ENCODE results near the gene NR3C2. TPM values are rescaled to one million over a fixed set of nuclear protein-coding genes. Genes with fewer than 3 reads are reported as not detected.

The NR3C2 gene
- total RNA-seq, 1 donor from 2014 or later, result 11.5 TPM

DNA sequence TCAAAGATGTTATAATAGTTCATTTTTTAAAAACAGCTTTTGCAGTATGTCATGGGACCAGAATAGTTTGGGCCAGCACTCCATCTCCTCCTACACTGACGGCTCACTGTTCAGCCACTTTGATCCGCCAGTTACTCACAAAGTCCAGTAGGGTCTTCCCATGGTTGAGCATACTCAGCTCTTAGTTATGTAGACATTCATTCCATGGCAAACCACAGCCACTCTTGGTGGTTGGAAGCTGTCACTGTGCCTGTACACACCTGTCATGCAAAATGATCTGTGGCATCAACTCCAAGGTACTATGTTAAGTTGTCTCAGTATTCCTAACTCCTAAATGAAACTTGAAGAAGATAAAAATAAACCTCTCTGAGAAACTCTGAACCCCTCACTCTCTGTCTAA lies 127.2 kb downstream of the NR3C2 start:
- Mint-ChIP-seq H3K9me3 (no peaks in the 10 kb centered on the region), H3K27me3 (no peaks in the 10 kb centered on the region)
- no peak for DNase-seq (ENCODE audit: extremely low spot score, unreplicated experiment)

DNA sequence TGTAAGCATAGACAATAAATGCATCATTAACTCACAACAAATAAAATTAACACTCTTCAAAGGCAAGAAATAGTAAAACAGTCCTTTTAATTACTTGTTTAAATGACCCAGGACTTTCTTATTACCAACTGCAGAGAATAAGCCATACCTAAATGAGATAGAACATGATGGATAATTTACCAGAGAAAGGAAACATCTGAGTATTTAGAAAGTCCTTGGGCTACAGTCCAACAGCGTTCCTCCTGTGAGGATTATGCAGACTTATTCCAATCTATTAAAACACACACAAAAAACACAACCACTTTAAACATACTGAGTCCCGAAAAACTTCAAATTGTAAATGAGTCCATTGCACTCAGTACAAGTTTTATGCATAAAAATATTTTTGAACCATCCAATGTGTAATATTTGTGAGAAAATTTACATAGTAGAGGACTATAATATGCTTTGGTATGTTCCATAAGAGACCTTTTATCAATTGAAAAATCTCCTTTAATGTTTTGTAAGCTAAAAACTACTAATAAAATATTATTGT lies 129.2 kb downstream of the NR3C2 start:
- no peak overlapping the region for H3K27ac Mint-ChIP-seq
- H3K4me1 Mint-ChIP-seq (ENCODE audit: unreplicated experiment), result no peaks in the 10 kb centered on the region
- DNase-seq (ENCODE audit: extremely low spot score, unreplicated experiment), result no peak
- H3K9me3 Mint-ChIP-seq, result no peaks in the 10 kb centered on the region
- no peaks in the 10 kb centered on the region for H3K27me3 Mint-ChIP-seq
- H3K4me3 Mint-ChIP-seq, result no peak overlapping the region
- no peaks in the 10 kb centered on the region for H3K36me3 Mint-ChIP-seq
- TF ChIP-seq CTCF (conservative IDR thresholded peaks at IDR 0.05), result no peak

More for the DNA sequence above, 127.2 kb downstream of the NR3C2 start:
- H3K4me3 Mint-ChIP-seq, result no peak overlapping the region
- no peak for TF ChIP-seq CTCF (conservative IDR thresholded peaks at IDR 0.05)
- no peak overlapping the region for H3K27ac Mint-ChIP-seq
- no peaks in the 10 kb centered on the region for H3K4me1 Mint-ChIP-seq (ENCODE audit: unreplicated experiment)
- no peaks in the 10 kb centered on the region for H3K36me3 Mint-ChIP-seq

DNA sequence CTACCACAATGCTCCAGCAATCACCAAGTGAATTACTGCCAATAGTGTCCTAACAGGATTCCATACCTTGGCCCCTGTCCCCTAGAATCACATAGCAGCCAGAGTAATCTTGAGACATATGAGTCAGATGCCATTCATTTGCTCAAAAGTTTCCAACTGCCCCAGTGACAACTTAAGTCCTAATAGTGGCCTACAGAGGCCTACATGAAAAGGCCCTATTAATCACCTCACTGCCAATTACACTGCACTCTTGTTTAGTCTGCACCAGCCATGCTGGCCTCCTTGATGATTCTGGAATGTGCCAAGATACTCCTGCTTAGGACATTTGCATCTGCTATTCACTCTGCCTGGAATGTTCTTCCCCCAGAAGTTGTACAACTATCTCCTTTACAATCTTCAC lies 130.7 kb downstream of the NR3C2 start:
- no peak for DNase-seq (ENCODE audit: extremely low spot score, unreplicated experiment)

GRCh38 chr4:148310756-148311155 lies 131.5 kb downstream of the NR3C2 start:
- no peaks in the 10 kb centered on the region for H3K4me1 Mint-ChIP-seq (ENCODE audit: unreplicated experiment)

More for the DNA sequence above, 130.7 kb downstream of the NR3C2 start:
- H3K27ac Mint-ChIP-seq, result no peak overlapping the region
- no peaks in the 10 kb centered on the region for H3K36me3 Mint-ChIP-seq
- H3K4me1 Mint-ChIP-seq (ENCODE audit: unreplicated experiment), result no peaks in the 10 kb centered on the region
- no peak overlapping the region for H3K4me3 Mint-ChIP-seq
- H3K9me3 Mint-ChIP-seq, result no peaks in the 10 kb centered on the region
- no peaks in the 10 kb centered on the region for H3K27me3 Mint-ChIP-seq
- TF ChIP-seq CTCF (conservative IDR thresholded peaks at IDR 0.05), result no peak

GRCh38 chr4:148305751-148306150 lies 136.5 kb downstream of the NR3C2 start:
- no peak for TF ChIP-seq CTCF (conservative IDR thresholded peaks at IDR 0.05)
- no peak for DNase-seq (ENCODE audit: extremely low spot score, unreplicated experiment)
- H3K9me3 Mint-ChIP-seq, result no peaks in the 10 kb centered on the region

More at GRCh38 chr4:148310756-148311155, 131.5 kb downstream of the NR3C2 start:
- Mint-ChIP-seq H3K36me3 (no peaks in the 10 kb centered on the region), H3K9me3 (no peaks in the 10 kb centered on the region), H3K27ac (no peak overlapping the region), H3K4me3 (no peak overlapping the region), H3K27me3 (no peaks in the 10 kb centered on the region)
- no peak for TF ChIP-seq CTCF (conservative IDR thresholded peaks at IDR 0.05)
- no peak for DNase-seq (ENCODE audit: extremely low spot score, unreplicated experiment)

DNA sequence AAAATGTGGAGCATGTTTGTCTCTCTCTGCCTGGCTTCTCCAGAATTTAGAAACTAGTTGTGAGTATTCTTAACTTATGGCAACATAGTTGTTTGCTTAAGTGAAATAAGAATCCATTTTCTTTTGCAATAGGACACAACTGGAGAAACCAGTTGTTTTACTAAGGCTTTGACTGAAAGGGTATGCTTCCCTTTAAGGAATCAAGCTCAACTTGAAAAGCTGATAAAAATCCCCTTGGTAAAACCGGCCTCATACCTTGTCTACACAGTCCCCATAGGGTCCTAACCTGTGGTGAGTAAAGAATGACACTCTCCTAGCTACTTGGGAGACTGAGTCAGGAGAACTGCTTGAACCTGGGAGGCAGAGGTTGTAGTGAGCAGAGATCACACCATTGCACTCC lies 139.8 kb downstream of the NR3C2 start:
- H3K4me1 Mint-ChIP-seq (ENCODE audit: unreplicated experiment), result no peaks in the 10 kb centered on the region
- peak overlapping the region; percentile 41 for H3K4me3 Mint-ChIP-seq
- peak overlapping the region; percentile 70 for H3K27ac Mint-ChIP-seq
- no peak for TF ChIP-seq CTCF (conservative IDR thresholded peaks at IDR 0.05)
- H3K9me3 Mint-ChIP-seq, result no peaks in the 10 kb centered on the region
- no peaks in the 10 kb centered on the region for H3K36me3 Mint-ChIP-seq
- H3K27me3 Mint-ChIP-seq, result no peaks in the 10 kb centered on the region
- DNase-seq (ENCODE audit: extremely low spot score, unreplicated experiment), result no peak

More at GRCh38 chr4:148305751-148306150, 136.5 kb downstream of the NR3C2 start:
- Mint-ChIP-seq H3K27ac (no peak overlapping the region), H3K4me1 (ENCODE audit: unreplicated experiment) (no peaks in the 10 kb centered on the region), H3K27me3 (no peaks in the 10 kb centered on the region), H3K4me3 (no peak overlapping the region), H3K36me3 (no peaks in the 10 kb centered on the region)

Data from type B pancreatic cell (in vitro differentiated cells).